IMR-90 (cell line): ENCODE results near the gene TMEM184B.

Source experiments
- FOS ChIP-seq: fragments of 150-350 bp; IDR thresholded peaks from 2 replicates; pipeline ENCODE4 v1.6.1; 2016; ENCODE audit warnings: low read depth, low read length
- MAFK ChIP-seq: IDR thresholded peaks from 2 replicates; pipeline ENCODE4 v1.6.1; 2012; ENCODE audit warnings: low read depth, low read length, improper control_type of control experiment
- MXI1 ChIP-seq: IDR thresholded peaks from 2 replicates; pipeline ENCODE4 v1.6.1; 2012; ENCODE audit warnings: low read depth, mild to moderate bottlenecking, low read length, moderate library complexity, borderline replicate concordance
- NFE2L2 ChIP-seq: fragments of 150-350 bp; IDR thresholded peaks from 2 replicates; pipeline ENCODE4 v1.6.1; 2016; ENCODE audit warnings: low read depth, mild to moderate bottlenecking, low read length
- POLR2A ChIP-seq: IDR thresholded peaks from 2 replicates; pipeline ENCODE4 v1.6.1; 2012; ENCODE audit warnings: mild to moderate bottlenecking, low read depth, low read length
- RAD21 ChIP-seq: IDR thresholded peaks from 2 replicates; pipeline ENCODE4 v1.6.1; 2012; ENCODE audit warnings: low read length, improper control_type of control experiment
- RCOR1 ChIP-seq: IDR thresholded peaks from 2 replicates; pipeline ENCODE4 v1.6.1; 2012; ENCODE audit warnings: mild to moderate bottlenecking, low read length, improper control_type of control experiment; ENCODE audit not compliant: insufficient replicate concordance
- SMC3 ChIP-seq: fragments of 150-350 bp; IDR thresholded peaks from 2 replicates; pipeline ENCODE4 v1.6.1; 2016; ENCODE audit warnings: low read depth, mild to moderate bottlenecking, antibody characterized with exemption, low read length, moderate library complexity
- TF ChIP-seq, protein P1 (sequence below): conservative IDR thresholded peaks from 2 replicates; pipeline ENCODE4 v1.5.1; 2012; ENCODE audit warnings: mild to moderate bottlenecking, low read depth, low read length, improper control_type of control experiment
- TF ChIP-seq, protein P2 (sequence below): fragments of 150-350 bp; IDR thresholded peaks from 2 replicates; pipeline ENCODE4 v1.6.1; 2016; ENCODE audit warnings: low read depth, mild to moderate bottlenecking, low read length, moderate library complexity, borderline replicate concordance
- TF ChIP-seq, protein P3 (sequence below): fragments of 150-350 bp; IDR thresholded peaks from 2 replicates; pipeline ENCODE4 v1.6.1; 2017; ENCODE audit warnings: mild to moderate bottlenecking, antibody characterized with exemption, low read length, low read depth

DNA sequence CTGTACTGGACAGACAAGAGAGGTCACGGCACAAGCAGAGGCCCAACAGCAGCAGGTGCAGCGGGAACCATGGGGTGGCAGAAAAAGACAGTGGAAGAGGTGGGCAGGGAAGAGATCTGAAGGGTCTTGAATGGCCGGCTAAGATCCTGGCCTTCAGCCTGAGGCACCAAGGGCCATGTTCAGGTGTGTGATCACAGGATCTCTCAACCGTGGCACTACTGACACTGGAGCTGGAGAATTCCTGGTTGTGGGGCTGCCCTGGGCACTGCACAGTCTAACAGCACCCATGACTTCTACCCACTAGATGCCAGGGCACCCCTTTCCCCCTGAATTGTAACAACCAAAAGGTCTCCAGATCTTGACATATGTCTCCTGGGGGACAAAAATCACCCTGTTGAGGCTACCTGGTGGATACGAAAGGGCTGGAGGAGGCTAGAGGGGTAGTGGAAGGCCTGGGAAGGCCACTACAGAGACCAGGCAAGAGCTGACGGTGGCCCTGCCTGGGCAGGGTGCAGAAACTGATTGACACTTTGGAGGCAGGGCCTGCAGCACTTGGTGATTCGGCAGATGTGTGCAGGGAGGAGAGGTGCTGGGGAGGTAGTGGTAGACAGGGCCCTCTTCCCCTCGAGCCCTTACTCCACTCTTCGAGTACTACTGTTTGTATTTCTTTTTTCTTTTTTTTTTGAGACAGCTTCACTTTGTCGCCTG is 36.1 kb upstream of the TMEM184B start:
- no peak for TF ChIP-seq NFE2L2
- TF ChIP-seq POLR2A: no peak
- no peak for TF ChIP-seq SMC3
- TF ChIP-seq, protein P1, sequence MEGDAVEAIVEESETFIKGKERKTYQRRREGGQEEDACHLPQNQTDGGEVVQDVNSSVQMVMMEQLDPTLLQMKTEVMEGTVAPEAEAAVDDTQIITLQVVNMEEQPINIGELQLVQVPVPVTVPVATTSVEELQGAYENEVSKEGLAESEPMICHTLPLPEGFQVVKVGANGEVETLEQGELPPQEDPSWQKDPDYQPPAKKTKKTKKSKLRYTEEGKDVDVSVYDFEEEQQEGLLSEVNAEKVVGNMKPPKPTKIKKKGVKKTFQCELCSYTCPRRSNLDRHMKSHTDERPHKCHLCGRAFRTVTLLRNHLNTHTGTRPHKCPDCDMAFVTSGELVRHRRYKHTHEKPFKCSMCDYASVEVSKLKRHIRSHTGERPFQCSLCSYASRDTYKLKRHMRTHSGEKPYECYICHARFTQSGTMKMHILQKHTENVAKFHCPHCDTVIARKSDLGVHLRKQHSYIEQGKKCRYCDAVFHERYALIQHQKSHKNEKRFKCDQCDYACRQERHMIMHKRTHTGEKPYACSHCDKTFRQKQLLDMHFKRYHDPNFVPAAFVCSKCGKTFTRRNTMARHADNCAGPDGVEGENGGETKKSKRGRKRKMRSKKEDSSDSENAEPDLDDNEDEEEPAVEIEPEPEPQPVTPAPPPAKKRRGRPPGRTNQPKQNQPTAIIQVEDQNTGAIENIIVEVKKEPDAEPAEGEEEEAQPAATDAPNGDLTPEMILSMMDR: no peak
- TF ChIP-seq, protein P2, sequence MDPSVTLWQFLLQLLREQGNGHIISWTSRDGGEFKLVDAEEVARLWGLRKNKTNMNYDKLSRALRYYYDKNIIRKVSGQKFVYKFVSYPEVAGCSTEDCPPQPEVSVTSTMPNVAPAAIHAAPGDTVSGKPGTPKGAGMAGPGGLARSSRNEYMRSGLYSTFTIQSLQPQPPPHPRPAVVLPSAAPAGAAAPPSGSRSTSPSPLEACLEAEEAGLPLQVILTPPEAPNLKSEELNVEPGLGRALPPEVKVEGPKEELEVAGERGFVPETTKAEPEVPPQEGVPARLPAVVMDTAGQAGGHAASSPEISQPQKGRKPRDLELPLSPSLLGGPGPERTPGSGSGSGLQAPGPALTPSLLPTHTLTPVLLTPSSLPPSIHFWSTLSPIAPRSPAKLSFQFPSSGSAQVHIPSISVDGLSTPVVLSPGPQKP: no peak
- TF ChIP-seq, protein P3, sequence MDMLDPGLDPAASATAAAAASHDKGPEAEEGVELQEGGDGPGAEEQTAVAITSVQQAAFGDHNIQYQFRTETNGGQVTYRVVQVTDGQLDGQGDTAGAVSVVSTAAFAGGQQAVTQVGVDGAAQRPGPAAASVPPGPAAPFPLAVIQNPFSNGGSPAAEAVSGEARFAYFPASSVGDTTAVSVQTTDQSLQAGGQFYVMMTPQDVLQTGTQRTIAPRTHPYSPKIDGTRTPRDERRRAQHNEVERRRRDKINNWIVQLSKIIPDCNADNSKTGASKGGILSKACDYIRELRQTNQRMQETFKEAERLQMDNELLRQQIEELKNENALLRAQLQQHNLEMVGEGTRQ: no peak
- no peak for TF ChIP-seq RAD21
- no peak for TF ChIP-seq MXI1
- no peak for TF ChIP-seq MAFK
- no peak for TF ChIP-seq RCOR1
- no peak for TF ChIP-seq FOS
